Keratinocyte (primary cell): ENCODE results near the gene RGS9. TPM values are rescaled to one million over a fixed set of nuclear protein-coding genes. Genes with fewer than 3 reads are reported as not detected.

ENCODE experiments used
- DNase-seq: peaks from one replicate; pipeline ENCODE4 v3.0.0-alpha.2; 2011; ENCODE audit warnings: low read depth, missing footprints, low spot score
- FAIRE-seq: peaks from 2 replicates; lab custom pipeline; 2011; peaks lifted over from hg19 to GRCh38; lab: Jason Lieb, UNC
- H2AFZ ChIP-seq: 2 replicates; pipeline ENCODE4 v1.6.0; 2012; ENCODE audit warnings: low read length, control low read depth, inconsistent platforms; ENCODE audit not compliant: control insufficient read depth
- H3K27ac ChIP-seq: 2 replicates; pipeline ENCODE4 v1.5.1; 2011; ENCODE audit warnings: low read length; ENCODE audit not compliant: control insufficient read depth, insufficient read depth
- H3K27me3 ChIP-seq: 3 replicates; pipeline ENCODE4 v1.6.0; 2011; ENCODE audit warnings: low read length; ENCODE audit not compliant: control insufficient read depth, insufficient read depth; ENCODE audit errors: extremely low read depth
- H3K36me3 ChIP-seq, 2 experiments: 2 replicates in 1 of 2; 3 replicates in 1 of 2; pipeline ENCODE4 v1.5.1; 2011; ENCODE audit warnings: low read length in 2 of 2, mild to moderate bottlenecking in 1 of 2; ENCODE audit not compliant: control insufficient read depth in 2 of 2, insufficient read depth in 2 of 2; ENCODE audit errors: extremely low read depth in 1 of 2
- H3K4me1 ChIP-seq: 3 replicates; pipeline ENCODE4 v1.5.1; 2011; ENCODE audit warnings: low read length; ENCODE audit not compliant: control insufficient read depth, insufficient read depth; ENCODE audit errors: extremely low read depth
- H3K4me2 ChIP-seq: 3 replicates; pipeline ENCODE4 v1.6.0; 2011; ENCODE audit warnings: low read depth, low read length; ENCODE audit not compliant: control insufficient read depth, insufficient read depth; ENCODE audit errors: extremely low read depth
- H3K4me3 ChIP-seq, 3 experiments: fragments of 200-600 bp in 1 of 3; sonication (generic) in 1 of 3; 2 replicates in 2 of 3; 3 replicates in 1 of 3; pipeline ENCODE4 v1.5.1; 2011 to 2016; ENCODE audit warnings: low read length in 3 of 3, mild to moderate bottlenecking in 3 of 3, control low read depth in 2 of 3, inconsistent platforms in 1 of 3, low read depth in 1 of 3, mixed read lengths in 1 of 3, mixed run types in 1 of 3, moderate library complexity in 1 of 3; ENCODE audit not compliant: control insufficient read depth in 2 of 3, insufficient read depth in 2 of 3; ENCODE audit errors: extremely low read depth in 1 of 3
- H3K79me2 ChIP-seq: 2 replicates; pipeline ENCODE4 v1.6.0; 2012; ENCODE audit warnings: low read length; ENCODE audit not compliant: control insufficient read depth, insufficient read depth
- H3K9ac ChIP-seq: 3 replicates; pipeline ENCODE4 v1.6.0; 2011; ENCODE audit warnings: low read length; ENCODE audit not compliant: control insufficient read depth, insufficient read depth; ENCODE audit errors: extremely low read depth
- H3K9me1 ChIP-seq: 3 replicates; pipeline ENCODE4 v1.6.0; 2011; ENCODE audit warnings: low read length; ENCODE audit not compliant: control insufficient read depth, insufficient read depth; ENCODE audit errors: extremely low read depth
- H3K9me3 ChIP-seq: 2 replicates; pipeline ENCODE4 v1.5.1; 2012; ENCODE audit warnings: low read depth, low read length; ENCODE audit not compliant: control insufficient read depth
- H4K20me1 ChIP-seq: 3 replicates; pipeline ENCODE4 v1.6.0; 2011; ENCODE audit warnings: low read length; ENCODE audit not compliant: control insufficient read depth, insufficient read depth; ENCODE audit errors: extremely low read depth
- EZH2 ChIP-seq: IDR thresholded peaks from one replicate; pipeline ENCODE4 v1.6.1; 2012; ENCODE audit warnings: inconsistent platforms, mild to moderate bottlenecking, low read length, moderate library complexity
- dilution Hi-C: fragments of 300-500 bp; cut with MboI; formaldehyde crosslinking; loops from one replicate; pipeline ENCODE4 v1.7.0; 2020; ENCODE audit warnings: low sequenced_read_pairs; ENCODE audit not compliant: extremely low pct_ligation_motif_present
- polyA plus RNA-seq, 5 experiments: library from polyadenylated mRNA; depleted of rRNA in 3 of 5; stranded (reverse) in 3 of 5; stranded (forward) in 1 of 5; unstranded in 1 of 5; fragments of >200 nt; gene quantifications; 1 replicate in 1 of 5; 2 replicates in 3 of 5; 3 replicates in 1 of 5; pipeline versions ENCODE4 v1.2.1 to v1.2.3, GENCODE V29; 2011 to 2012; ENCODE audit warnings: missing spikeins in 2 of 5, low read depth in 1 of 5, low replicate concordance in 1 of 5
- TF ChIP-seq, protein P1 (sequence below), 3 experiments: IDR thresholded peaks in 1 of 3; conservative IDR thresholded peaks in 1 of 3; optimal IDR thresholded peaks in 1 of 3; 2 replicates in 2 of 3; 3 replicates in 1 of 3; pipeline versions ENCODE3 to v1.5.1; 2011; ENCODE audit warnings: low read length in 3 of 3, mild to moderate bottlenecking in 3 of 3, moderate library complexity in 2 of 3, control low read depth in 1 of 3, inconsistent platforms in 1 of 3; ENCODE audit not compliant: insufficient read depth in 2 of 3; ENCODE audit errors: extremely low read depth in 1 of 3

The RGS9 gene
- polyA plus RNA-seq, 1 donor (not counting 4 experiments of a cell fraction or from before 2014, with no cell fraction given): 4.8 TPM

- dilution Hi-C loops: no loop called here
- H3K4me3 ChIP-seq: no peak overlapping the region
Measured at GRCh38 chr17:65259281-65259680, 122.1 kb downstream of the RGS9 start.

DNA sequence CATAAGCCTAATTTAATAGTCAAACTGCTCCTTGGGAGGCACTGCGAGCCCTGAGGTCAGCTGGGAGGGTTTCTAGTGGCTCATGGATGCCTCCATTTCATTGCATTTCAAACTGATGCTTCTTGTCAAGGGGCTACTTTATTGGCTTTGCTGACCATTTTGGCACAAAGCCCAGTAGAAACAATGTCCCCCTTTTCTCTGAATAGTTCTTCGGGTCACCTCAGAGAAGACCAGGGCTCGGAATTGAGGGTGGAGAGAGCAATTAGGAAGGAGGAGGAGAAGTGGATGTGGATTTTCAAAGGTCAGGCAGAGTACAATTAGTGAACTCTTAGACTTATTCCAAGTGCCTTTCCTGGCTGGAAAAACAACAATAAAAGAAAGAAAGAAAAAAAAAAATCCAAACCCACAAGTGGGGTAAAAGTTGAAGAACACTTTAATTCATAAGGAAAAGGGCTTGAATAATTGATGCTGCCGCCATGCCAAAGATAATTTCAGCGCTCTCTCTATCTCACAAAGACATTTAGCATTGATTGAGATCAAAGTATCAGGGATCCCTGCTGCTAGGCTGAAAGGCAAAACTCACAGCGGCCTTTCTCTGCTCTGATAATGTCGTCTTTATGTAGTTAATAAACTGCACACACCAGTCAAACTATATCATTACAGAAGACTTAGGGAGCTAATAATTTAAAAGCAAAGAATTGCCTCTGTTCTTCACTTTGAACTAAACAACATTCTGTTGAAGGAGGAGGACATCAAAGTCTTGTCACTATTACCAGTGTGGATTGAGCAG lies 122.7 kb downstream of the RGS9 start:
- DNase-seq: no peak
- Histone ChIP-seq H3K4me2 (no peak overlapping the region), H3K9me3 (no peaks in the 10 kb centered on the region), H2AFZ (no peak overlapping the region), H3K4me3 (no peak overlapping the region), H3K27ac (no peak overlapping the region), H3K36me3 (no peaks in the 10 kb centered on the region), H3K4me1 (no peaks in the 10 kb centered on the region), H3K9ac (no peak overlapping the region), H3K9me1 (no peaks in the 10 kb centered on the region), H4K20me1 (no peaks in the 10 kb centered on the region), H3K79me2 (no peaks in the 10 kb centered on the region), H3K27me3 (no peaks in the 10 kb centered on the region)
- no peak for TF ChIP-seq EZH2
- TF ChIP-seq, protein P1, sequence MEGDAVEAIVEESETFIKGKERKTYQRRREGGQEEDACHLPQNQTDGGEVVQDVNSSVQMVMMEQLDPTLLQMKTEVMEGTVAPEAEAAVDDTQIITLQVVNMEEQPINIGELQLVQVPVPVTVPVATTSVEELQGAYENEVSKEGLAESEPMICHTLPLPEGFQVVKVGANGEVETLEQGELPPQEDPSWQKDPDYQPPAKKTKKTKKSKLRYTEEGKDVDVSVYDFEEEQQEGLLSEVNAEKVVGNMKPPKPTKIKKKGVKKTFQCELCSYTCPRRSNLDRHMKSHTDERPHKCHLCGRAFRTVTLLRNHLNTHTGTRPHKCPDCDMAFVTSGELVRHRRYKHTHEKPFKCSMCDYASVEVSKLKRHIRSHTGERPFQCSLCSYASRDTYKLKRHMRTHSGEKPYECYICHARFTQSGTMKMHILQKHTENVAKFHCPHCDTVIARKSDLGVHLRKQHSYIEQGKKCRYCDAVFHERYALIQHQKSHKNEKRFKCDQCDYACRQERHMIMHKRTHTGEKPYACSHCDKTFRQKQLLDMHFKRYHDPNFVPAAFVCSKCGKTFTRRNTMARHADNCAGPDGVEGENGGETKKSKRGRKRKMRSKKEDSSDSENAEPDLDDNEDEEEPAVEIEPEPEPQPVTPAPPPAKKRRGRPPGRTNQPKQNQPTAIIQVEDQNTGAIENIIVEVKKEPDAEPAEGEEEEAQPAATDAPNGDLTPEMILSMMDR (optimal IDR thresholded peaks at IDR 0.05 in 1 of 3, IDR thresholded peaks at IDR 0.05 in 1 of 3, conservative IDR thresholded peaks at IDR 0.05 in 1 of 3; ENCODE audit: extremely low read depth in 1 of 3, insufficient read depth in 2 of 3, low read length in 3 of 3): no peak
- dilution Hi-C loops: no loop called here
- no peak for FAIRE-seq

More at GRCh38 chr17:65259281-65259680, 122.1 kb downstream of the RGS9 start:
- no peak for TF ChIP-seq EZH2
- TF ChIP-seq, protein P1 (optimal IDR thresholded peaks at IDR 0.05 in 1 of 3, IDR thresholded peaks at IDR 0.05 in 1 of 3, conservative IDR thresholded peaks at IDR 0.05 in 1 of 3; ENCODE audit: extremely low read depth in 1 of 3, insufficient read depth in 2 of 3, low read length in 3 of 3): no peak
- FAIRE-seq: no peak
- Histone ChIP-seq H3K27me3 (no peaks in the 10 kb centered on the region), H2AFZ (no peak overlapping the region), H4K20me1 (no peaks in the 10 kb centered on the region), H3K9ac (no peak overlapping the region), H3K36me3 (no peaks in the 10 kb centered on the region), H3K4me2 (no peak overlapping the region), H3K9me1 (no peaks in the 10 kb centered on the region), H3K79me2 (no peaks in the 10 kb centered on the region), H3K9me3 (no peaks in the 10 kb centered on the region), H3K4me1 (no peaks in the 10 kb centered on the region), H3K27ac (no peak overlapping the region)
- DNase-seq: no peak
